BE2C (cell line): ENCODE measurements around the gene RHBDL3.

Source experiments
- DNase-seq: peaks from one replicate; pipeline ENCODE4 v3.0.0-alpha.2; 2020
- H3K27me3 ChIP-seq: fragments of 250-450 bp; sonication (Bioruptor Pico); 2 replicates; pipeline ENCODE4 v1.5.1; 2020; ENCODE audit warnings: mild to moderate bottlenecking
- H3K36me3 ChIP-seq: fragments of 250-450 bp; sonication (Bioruptor Pico); 2 replicates; pipeline ENCODE4 v1.5.1; 2020; ENCODE audit warnings: mild to moderate bottlenecking
- H3K4me1 ChIP-seq: fragments of 250-450 bp; sonication (Bioruptor Pico); 2 replicates; pipeline ENCODE4 v1.5.1; 2020
- H3K4me3 ChIP-seq: 2 replicates; pipeline ENCODE4 v1.5.1; 2011; ENCODE audit warnings: low read depth, low read length
- H3K9me3 ChIP-seq: fragments of 250-450 bp; sonication (Bioruptor Pico); 2 replicates; pipeline ENCODE4 v1.5.1; 2020
- TF ChIP-seq, protein P1 (sequence below): IDR thresholded peaks from 2 replicates; pipeline ENCODE4 v1.5.1; 2012; ENCODE audit warnings: mild to moderate bottlenecking, low read depth, low read length

Gene RHBDL3

DNA sequence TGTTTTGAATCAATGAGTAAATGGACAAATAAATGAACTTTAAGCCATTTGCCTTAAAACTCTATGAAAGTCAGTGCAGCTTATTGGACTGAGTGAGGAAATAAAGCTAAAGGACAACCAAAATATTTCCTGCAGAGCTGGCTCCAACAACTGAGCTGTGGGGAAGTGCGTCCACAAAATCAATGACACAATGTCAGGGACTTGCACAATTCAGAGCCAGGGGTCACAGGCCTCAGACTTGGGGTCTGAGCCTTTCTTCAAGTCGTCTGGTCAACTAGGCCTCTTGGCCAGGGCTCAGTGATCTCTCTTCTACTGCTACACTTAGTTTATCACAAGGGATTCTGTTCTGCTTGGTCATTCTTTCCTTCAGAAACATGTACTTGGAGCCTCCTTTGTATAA is 26.2 kb upstream of the RHBDL3 start:
- Histone ChIP-seq H3K27me3 (no peaks in the 10 kb centered on the region), H3K9me3 (no peaks in the 10 kb centered on the region), H3K36me3 (no peaks in the 10 kb centered on the region), H3K4me1 (no peaks in the 10 kb centered on the region), H3K4me3 (no peak overlapping the region)
- TF ChIP-seq, protein P1, sequence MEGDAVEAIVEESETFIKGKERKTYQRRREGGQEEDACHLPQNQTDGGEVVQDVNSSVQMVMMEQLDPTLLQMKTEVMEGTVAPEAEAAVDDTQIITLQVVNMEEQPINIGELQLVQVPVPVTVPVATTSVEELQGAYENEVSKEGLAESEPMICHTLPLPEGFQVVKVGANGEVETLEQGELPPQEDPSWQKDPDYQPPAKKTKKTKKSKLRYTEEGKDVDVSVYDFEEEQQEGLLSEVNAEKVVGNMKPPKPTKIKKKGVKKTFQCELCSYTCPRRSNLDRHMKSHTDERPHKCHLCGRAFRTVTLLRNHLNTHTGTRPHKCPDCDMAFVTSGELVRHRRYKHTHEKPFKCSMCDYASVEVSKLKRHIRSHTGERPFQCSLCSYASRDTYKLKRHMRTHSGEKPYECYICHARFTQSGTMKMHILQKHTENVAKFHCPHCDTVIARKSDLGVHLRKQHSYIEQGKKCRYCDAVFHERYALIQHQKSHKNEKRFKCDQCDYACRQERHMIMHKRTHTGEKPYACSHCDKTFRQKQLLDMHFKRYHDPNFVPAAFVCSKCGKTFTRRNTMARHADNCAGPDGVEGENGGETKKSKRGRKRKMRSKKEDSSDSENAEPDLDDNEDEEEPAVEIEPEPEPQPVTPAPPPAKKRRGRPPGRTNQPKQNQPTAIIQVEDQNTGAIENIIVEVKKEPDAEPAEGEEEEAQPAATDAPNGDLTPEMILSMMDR: no peak
- DNase-seq: no peak

DNA sequence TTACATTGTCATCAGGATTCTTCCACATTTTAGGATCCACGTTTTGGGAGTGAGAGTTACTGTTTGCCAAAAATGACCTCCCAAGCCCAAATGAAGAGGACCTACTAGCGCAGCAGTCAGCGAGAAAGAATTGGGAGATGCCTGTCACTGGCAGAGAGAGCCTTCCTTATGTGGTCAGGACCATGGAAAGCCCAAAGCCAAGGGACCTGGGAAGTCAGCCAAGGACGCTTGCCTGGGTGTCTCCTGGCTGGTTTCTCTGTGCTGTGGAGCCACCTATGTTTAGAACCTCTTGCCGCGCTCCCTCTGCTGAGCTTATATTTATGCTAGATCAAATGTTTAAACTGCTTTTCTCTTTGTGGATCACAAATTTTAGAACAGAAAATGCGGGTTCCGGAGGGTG is 24.9 kb upstream of the RHBDL3 start:
- H3K4me3 ChIP-seq: no peak overlapping the region
- DNase-seq: no peak
- no peaks in the 10 kb centered on the region for H3K9me3 ChIP-seq
- no peaks in the 10 kb centered on the region for H3K36me3 ChIP-seq
- no peaks in the 10 kb centered on the region for H3K27me3 ChIP-seq
- TF ChIP-seq, protein P1: no peak
- H3K4me1 ChIP-seq: no peaks in the 10 kb centered on the region

DNA sequence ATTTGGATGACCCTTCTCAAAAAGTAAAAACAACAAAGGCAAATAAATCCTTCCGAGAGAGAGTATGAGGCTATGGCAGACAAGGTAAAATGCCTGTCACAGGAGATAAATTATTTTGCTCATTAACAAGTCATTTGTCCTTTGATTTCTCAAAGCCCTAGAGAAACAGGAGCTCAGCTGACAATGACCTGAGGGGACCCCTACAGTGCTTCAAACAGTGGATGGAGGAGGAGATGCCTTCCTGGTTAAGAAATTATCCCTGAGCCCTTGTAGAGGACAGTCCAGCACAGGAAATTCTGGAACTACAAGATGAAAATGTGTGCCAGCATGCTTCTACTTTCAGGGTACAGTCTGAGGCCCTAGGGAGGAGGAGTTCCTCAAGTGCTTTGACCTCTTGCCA is 24.0 kb upstream of the RHBDL3 start:
- H3K9me3 ChIP-seq: no peaks in the 10 kb centered on the region
- no peak for DNase-seq
- TF ChIP-seq, protein P1: no peak
- H3K36me3 ChIP-seq: no peaks in the 10 kb centered on the region
- no peak overlapping the region for H3K4me3 ChIP-seq
- H3K27me3 ChIP-seq: no peaks in the 10 kb centered on the region
- no peaks in the 10 kb centered on the region for H3K4me1 ChIP-seq

DNA sequence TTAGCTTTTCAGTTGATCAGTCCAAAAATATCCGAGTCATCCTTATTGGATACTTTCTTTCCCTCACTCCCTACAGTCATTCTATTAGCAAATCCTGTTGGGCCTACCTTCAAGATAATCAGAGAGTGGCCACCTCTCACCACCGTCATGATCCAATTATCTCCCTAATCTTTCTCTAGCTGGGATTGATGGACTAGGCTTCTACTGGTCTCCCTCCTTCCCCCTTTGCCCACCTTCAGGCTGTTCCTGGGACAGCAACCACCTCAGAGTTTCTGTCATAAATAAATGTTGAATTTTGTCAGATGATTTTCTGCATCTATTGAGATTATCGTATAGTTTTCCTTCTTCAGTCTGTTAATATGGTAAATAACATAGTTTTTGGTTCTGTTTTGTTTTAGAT is 16.2 kb upstream of the RHBDL3 start:
- Histone ChIP-seq H3K4me3 (no peak overlapping the region), H3K9me3 (no peaks in the 10 kb centered on the region), H3K36me3 (no peaks in the 10 kb centered on the region), H3K27me3 (no peaks in the 10 kb centered on the region), H3K4me1 (no peaks in the 10 kb centered on the region)
- DNase-seq: no peak
- TF ChIP-seq, protein P1: no peak

DNA sequence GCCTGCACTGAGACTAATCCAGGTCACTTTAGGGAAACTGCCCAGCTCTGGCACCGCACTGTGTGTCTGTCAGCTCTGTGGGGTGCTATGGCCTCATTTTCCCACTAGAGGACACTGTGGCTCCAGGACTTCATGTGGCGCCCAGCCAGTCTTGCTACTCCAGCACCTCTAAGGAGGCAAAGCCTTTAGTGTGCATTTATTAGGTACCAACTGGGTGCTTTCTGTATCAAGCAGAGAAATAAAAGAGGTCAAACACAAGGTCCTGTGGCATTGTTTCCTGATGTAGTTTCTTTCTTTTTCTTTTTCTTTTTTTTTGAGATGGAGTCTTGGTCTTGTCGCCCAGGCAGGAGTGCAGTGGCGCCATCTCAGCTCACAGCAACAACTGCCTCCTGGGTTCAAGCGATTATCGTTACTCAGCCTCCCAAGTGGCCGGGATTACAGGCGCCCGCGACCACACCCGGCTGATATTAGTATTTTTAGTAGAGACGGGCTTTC is 12.5 kb upstream of the RHBDL3 start:
- Histone ChIP-seq H3K4me3 (no peak overlapping the region), H3K27me3 (no peaks in the 10 kb centered on the region), H3K36me3 (no peaks in the 10 kb centered on the region), H3K4me1 (no peaks in the 10 kb centered on the region), H3K9me3 (no peaks in the 10 kb centered on the region)
- peak; percentile 69 for DNase-seq
- TF ChIP-seq, protein P1: peak; percentile 93

DNA sequence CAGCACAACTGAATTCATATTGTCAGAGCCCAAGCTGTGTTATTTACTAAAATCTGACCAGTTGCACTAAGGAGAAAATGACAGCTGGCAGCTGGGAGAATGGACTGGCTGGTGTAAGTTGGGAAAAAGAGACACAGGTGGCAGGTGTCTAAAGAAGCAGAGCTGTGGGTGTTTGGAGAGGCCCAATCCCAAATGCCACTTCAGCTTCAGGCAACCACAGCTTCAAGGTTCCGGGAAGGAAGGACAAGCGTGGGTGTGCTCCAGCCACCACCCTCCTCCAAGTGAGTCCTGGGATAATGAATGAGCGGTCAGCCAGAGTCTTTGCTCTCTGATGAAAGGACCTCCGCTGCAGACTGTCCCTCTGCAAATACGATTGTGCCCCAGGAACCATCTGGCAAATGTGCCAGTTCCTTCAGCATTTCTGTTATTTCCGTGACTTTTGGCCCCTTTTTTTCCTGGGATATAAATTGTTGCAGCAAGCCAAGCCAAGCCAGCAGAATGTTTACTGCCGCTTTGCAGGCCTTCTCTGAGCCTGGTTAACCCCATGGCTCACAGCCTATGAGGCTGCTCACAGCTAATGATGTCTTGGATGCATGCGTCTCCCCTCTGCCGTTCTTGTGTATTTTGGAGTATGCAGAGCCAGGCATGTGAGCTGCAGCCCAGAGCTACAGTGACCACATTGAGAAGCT is 9.5 kb upstream of the RHBDL3 start:
- Histone ChIP-seq H3K27me3 (no peaks in the 10 kb centered on the region), H3K9me3 (no peaks in the 10 kb centered on the region)
- TF ChIP-seq, protein P1: no peak

More for the DNA sequence above, 9.5 kb upstream of the RHBDL3 start:
- Histone ChIP-seq H3K36me3 (no peaks in the 10 kb centered on the region), H3K4me3 (no peak overlapping the region), H3K4me1 (no peaks in the 10 kb centered on the region)
- DNase-seq: no peak
